ENCODE results near the gene ESRRA.

- TF ChIP-seq EP300 (IDR thresholded peaks at IDR 0.05) (no peak), POLR2A (IDR thresholded peaks at IDR 0.05) (no peak), POLR2AphosphoS5 (IDR thresholded peaks at IDR 0.05) (no peak)
- TF ChIP-seq, protein P1, sequence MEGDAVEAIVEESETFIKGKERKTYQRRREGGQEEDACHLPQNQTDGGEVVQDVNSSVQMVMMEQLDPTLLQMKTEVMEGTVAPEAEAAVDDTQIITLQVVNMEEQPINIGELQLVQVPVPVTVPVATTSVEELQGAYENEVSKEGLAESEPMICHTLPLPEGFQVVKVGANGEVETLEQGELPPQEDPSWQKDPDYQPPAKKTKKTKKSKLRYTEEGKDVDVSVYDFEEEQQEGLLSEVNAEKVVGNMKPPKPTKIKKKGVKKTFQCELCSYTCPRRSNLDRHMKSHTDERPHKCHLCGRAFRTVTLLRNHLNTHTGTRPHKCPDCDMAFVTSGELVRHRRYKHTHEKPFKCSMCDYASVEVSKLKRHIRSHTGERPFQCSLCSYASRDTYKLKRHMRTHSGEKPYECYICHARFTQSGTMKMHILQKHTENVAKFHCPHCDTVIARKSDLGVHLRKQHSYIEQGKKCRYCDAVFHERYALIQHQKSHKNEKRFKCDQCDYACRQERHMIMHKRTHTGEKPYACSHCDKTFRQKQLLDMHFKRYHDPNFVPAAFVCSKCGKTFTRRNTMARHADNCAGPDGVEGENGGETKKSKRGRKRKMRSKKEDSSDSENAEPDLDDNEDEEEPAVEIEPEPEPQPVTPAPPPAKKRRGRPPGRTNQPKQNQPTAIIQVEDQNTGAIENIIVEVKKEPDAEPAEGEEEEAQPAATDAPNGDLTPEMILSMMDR (IDR thresholded peaks at IDR 0.05): no peak
Measured at GRCh38 chr11:64349404-64349803, 44.1 kb downstream of the ESRRA start.

Data from suprapubic skin (tissue), 4 donors.